ENCODE measurements around the gene TMTC2.

The TMTC2 gene

DNA sequence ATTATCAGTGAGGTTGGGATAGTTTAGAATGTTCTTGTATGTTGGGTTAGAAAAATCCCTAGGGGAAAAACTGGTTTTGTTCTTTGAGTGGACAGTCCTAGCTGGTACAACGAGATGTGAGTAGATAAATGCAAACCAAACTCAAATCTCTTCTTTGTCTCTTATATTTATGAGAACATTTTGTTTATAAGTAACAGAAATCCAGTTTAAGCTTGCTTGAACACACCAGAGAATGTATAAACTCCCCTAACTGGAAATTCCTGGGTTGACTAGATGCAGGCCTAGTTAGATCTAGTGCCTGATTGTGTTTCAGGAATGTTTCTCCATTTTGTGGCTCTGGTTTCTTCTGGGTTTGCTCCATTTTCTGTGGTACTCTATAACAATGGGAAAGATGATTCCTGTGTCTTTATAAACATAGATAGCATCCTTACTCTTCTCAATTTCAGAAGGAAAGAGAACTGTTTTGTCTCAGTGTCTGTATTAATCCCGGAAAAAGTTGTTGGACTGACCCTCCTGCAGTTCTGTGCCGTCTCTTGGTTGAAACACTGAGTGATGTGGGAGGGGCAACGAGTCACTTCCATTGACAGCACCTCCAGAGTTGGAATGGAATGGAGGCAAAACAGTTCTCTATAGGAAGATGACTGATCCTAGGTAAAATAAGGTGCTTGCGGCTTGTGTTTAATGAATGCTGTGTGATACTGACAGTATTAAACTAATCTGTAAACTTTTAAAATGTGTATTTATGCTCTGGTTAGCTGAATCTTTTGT, 244.8 kb downstream of the TMTC2 start:
- Mint-ChIP-seq H3K27ac (no peak overlapping the region), H3K36me3 (ENCODE audit: insufficient read depth) (no peaks in the 10 kb centered on the region), H3K9me3 (no peaks in the 10 kb centered on the region), H3K27me3 (no peaks in the 10 kb centered on the region), H3K4me1 (ENCODE audit: low read depth in 2 of 2) (no peaks in the 10 kb centered on the region), H3K4me3 (no peak overlapping the region)
- ATAC-seq (replicated peaks) (no peak), DNase-seq (no peak)

DNA sequence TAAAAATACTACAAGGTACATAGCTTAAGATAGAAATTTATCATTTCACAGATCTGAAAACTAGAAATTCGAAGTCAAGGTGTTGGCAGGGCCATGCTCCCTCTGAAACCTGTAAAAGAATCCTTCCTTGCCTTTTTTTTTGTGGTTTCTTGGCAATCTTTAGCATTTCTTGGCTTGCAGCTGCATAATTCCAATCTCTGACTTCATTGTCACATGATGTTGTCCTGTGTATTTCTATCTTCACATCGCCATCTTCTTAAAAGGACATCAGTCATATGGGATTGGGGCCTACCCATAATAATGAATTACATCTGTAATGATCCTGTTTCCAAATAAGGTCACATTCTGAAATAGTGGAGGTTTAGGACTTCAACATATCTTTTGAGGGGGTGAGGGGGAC, 250.4 kb downstream of the TMTC2 start:
- Mint-ChIP-seq H3K36me3 (ENCODE audit: insufficient read depth) (no peaks in the 10 kb centered on the region), H3K27ac (no peak overlapping the region), H3K9me3 (no peaks in the 10 kb centered on the region), H3K27me3 (no peaks in the 10 kb centered on the region), H3K4me1 (ENCODE audit: low read depth in 2 of 2) (no peaks in the 10 kb centered on the region), H3K4me3 (no peak overlapping the region)
- DNase-seq (no peak), ATAC-seq (replicated peaks) (no peak)

DNA sequence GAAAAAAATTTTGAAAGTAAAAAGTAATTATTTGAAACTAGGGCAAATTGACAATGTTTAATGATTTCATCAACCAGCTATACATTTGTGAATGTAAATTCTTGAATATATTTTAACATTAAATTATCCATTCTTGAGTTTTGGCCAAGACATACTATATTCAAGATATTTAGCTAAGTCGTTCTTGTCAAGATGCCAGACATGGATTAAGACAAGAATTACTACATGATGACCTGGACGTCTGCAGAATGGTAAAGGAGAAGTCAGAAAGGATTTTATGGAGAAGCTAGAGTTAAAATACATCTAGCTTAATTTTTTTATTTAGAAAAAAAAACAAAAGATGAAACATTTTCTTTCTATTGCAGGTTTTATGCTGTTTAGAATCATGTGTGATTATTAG, 255.8 kb downstream of the TMTC2 start:
- Mint-ChIP-seq H3K9me3 (peaks cover 0 to 1% of the 10 kb centered on the region in 2 donors), H3K27me3 (no peaks in the 10 kb centered on the region), H3K27ac (no peak overlapping the region), H3K4me3 (no peak overlapping the region), H3K36me3 (ENCODE audit: insufficient read depth) (no peaks in the 10 kb centered on the region), H3K4me1 (ENCODE audit: low read depth in 2 of 2) (no peaks in the 10 kb centered on the region)
- DNase-seq (no peak), ATAC-seq (replicated peaks) (no peak)

DNA sequence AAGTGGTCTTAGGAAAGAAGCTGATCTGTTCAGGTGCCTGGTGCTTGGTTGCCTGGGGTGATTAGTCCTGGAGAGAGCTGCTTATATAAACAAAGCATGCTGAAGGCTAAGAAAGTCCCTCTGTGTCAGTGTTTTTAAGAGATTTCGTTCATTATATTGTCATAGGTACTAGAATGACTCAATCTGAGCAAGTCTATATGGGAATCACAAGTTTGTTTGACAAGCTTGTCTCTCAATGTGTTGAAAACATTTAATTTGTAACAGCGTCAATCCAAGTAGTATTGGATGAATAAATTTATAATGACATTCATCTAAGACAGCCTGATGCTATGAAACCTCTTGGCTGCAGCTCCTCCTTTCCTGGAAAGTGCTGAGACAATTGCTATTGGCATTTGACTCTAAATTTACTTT, 256.3 kb downstream of the TMTC2 start:
- no peaks in the 10 kb centered on the region for H3K4me1 Mint-ChIP-seq (ENCODE audit: low read depth in 2 of 2)
- H3K27ac Mint-ChIP-seq: no peak overlapping the region
- peaks cover 0 to 1% of the 10 kb centered on the region in 2 donors for H3K9me3 Mint-ChIP-seq
- ATAC-seq (replicated peaks) (no peak), DNase-seq (no peak)
- H3K4me3 Mint-ChIP-seq: no peak overlapping the region
- no peaks in the 10 kb centered on the region for H3K27me3 Mint-ChIP-seq
- no peaks in the 10 kb centered on the region for H3K36me3 Mint-ChIP-seq (ENCODE audit: insufficient read depth)

DNA sequence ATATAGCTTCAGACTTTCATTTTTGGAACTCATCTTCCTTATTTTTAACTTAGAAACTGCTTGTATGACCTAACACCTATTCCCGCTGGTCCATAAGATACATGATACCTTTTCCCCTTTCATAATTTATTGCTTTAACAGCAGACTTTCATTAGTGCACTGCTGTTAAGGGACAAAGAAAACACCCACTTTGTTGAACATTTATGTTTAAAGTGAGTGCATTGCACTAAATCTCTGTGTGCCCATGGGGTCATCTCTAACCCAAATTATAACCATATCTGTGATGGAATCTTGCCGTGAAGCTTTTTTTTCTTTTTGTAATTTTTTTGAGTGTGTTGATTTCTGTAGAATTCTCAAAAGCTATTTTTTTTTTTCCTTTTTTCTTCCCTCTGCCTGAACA, 261.8 kb downstream of the TMTC2 start:
- peaks cover 0 to 1% of the 10 kb centered on the region in 2 donors for H3K9me3 Mint-ChIP-seq
- DNase-seq (no peak), ATAC-seq (replicated peaks) (no peak)
- no peak overlapping the region for H3K4me3 Mint-ChIP-seq
- H3K36me3 Mint-ChIP-seq (ENCODE audit: insufficient read depth): no peaks in the 10 kb centered on the region
- no peaks in the 10 kb centered on the region for H3K27me3 Mint-ChIP-seq
- H3K27ac Mint-ChIP-seq: no peak overlapping the region
- H3K4me1 Mint-ChIP-seq (ENCODE audit: low read depth in 2 of 2): no peaks in the 10 kb centered on the region

DNA sequence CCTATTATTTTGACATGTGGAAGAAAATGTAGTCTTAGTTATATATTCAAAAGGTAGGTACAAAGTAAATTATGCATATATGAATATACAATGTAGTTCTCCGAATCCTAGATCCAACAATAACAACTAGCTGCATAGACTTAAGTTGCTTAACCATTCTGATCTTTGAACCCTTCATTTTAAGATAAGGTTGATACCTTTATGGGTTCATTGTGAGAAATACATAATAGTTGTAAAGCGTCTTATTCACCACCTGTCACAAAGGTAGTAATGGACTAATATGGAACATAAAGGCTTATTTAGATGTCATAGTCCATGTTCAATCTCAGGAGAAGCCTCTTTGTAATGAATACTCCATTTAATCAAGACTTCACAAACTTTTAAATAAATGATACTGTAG, 263.6 kb downstream of the TMTC2 start:
- DNase-seq (no peak), ATAC-seq (replicated peaks) (no peak)
- H3K4me3 Mint-ChIP-seq: no peak overlapping the region
- no peaks in the 10 kb centered on the region for H3K27me3 Mint-ChIP-seq
- no peaks in the 10 kb centered on the region for H3K9me3 Mint-ChIP-seq
- no peaks in the 10 kb centered on the region for H3K36me3 Mint-ChIP-seq (ENCODE audit: insufficient read depth)
- no peaks in the 10 kb centered on the region for H3K4me1 Mint-ChIP-seq (ENCODE audit: low read depth in 2 of 2)
- H3K27ac Mint-ChIP-seq: no peak overlapping the region

DNA sequence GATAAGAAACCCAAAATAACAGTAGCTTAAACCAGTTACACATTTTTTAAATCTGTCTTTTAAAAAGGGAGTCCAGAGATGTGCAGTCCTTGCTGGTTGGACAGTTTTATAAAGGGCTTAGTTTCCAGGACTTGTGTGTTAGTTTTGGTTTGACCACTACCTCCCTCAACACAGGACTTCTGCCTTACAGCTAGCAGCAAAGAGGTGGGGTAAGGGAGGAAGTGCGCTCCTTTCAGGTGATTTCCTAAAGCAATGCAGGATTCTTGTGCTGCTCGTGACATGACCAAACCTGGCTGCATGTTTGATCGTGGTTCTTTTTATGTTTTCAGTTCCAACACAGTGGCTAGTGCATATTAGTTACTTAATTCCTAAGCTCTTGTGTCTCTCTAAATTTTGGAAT, 266.2 kb downstream of the TMTC2 start:
- Mint-ChIP-seq H3K27me3 (no peaks in the 10 kb centered on the region), H3K36me3 (ENCODE audit: insufficient read depth) (no peaks in the 10 kb centered on the region), H3K9me3 (no peaks in the 10 kb centered on the region), H3K4me3 (no peak overlapping the region), H3K4me1 (ENCODE audit: low read depth in 2 of 2) (no peaks in the 10 kb centered on the region), H3K27ac (no peak overlapping the region)
- ATAC-seq (replicated peaks) (no peak), DNase-seq (no peak)

DNA sequence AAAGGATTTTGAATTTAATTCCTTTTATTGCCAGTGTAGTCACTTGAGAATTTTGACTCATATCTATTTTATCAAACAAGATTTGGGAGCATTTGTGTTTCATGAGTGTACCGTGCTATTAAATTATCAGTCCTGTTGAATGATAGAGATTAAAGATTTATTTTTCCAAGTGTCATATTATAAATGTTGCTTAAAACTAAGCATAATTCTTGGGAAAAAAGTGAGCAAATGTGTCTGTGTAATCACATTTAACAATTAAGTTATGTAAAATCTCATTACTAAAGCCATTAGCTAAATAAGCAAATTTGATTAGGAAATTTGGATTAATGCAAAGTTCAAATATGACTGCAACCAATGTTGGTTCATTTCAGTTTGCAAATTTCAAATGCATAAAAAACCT, 266.7 kb downstream of the TMTC2 start:
- no peaks in the 10 kb centered on the region for H3K36me3 Mint-ChIP-seq (ENCODE audit: insufficient read depth)
- no peak for ATAC-seq (replicated peaks)

DNA sequence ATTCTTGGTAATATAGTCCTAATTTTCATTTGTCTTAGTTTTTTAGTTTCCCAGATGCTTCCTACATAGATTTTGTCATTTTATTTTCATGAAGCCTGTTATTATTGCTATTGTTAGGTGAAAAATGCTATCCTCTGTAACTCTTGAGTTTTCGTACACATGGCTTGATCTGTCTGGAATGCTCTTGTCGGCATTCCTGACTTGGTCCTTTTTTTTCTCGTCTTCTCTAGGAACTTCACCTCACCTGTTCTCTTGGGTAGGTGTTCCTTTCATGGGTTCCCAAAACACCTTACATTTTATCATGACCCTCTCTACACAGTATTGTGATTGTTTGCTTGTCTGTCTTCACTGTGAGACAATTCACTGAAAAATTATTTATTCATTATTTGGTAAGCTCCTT, 267.4 kb downstream of the TMTC2 start:
- ATAC-seq (replicated peaks) (no peak), DNase-seq (no peak)
- H3K36me3 Mint-ChIP-seq (ENCODE audit: insufficient read depth): no peaks in the 10 kb centered on the region
- H3K4me3 Mint-ChIP-seq: no peak overlapping the region
- no peaks in the 10 kb centered on the region for H3K4me1 Mint-ChIP-seq (ENCODE audit: low read depth in 2 of 2)
- no peak overlapping the region for H3K27ac Mint-ChIP-seq
- no peaks in the 10 kb centered on the region for H3K27me3 Mint-ChIP-seq
- no peaks in the 10 kb centered on the region for H3K9me3 Mint-ChIP-seq

More for the DNA sequence above, 266.7 kb downstream of the TMTC2 start:
- no peaks in the 10 kb centered on the region for H3K27me3 Mint-ChIP-seq
- no peaks in the 10 kb centered on the region for H3K4me1 Mint-ChIP-seq (ENCODE audit: low read depth in 2 of 2)
- H3K9me3 Mint-ChIP-seq: no peaks in the 10 kb centered on the region
- no peak overlapping the region for H3K4me3 Mint-ChIP-seq
- H3K27ac Mint-ChIP-seq: no peak overlapping the region
- DNase-seq: no peak

DNA sequence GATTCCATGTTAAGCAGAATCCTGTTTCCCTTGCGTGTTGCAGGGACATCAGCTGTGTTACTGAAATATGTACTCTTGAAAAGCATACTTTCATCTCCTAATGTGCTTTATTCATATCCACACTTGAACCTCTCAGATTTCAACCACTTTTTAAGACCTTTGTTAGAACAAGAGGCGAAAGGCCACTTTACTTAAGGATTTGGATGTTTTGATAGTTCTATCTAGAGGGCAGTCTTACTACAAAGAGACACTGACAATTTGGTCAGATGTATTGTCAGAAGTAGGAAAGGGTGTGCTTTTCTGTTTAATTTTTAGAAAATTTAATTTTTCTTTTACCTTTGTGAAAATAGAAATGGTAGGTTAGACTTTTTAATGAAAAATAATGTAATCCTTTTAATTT, 267.9 kb downstream of the TMTC2 start:
- ATAC-seq (replicated peaks) (no peak), DNase-seq (no peak)
- H3K27me3 Mint-ChIP-seq: no peaks in the 10 kb centered on the region
- H3K4me3 Mint-ChIP-seq: no peak overlapping the region
- H3K9me3 Mint-ChIP-seq: no peaks in the 10 kb centered on the region
- H3K4me1 Mint-ChIP-seq (ENCODE audit: low read depth in 2 of 2): peaks cover 0 to under 1% of the 10 kb centered on the region in 2 donors
- no peak overlapping the region for H3K27ac Mint-ChIP-seq
- no peaks in the 10 kb centered on the region for H3K36me3 Mint-ChIP-seq (ENCODE audit: insufficient read depth)

DNA sequence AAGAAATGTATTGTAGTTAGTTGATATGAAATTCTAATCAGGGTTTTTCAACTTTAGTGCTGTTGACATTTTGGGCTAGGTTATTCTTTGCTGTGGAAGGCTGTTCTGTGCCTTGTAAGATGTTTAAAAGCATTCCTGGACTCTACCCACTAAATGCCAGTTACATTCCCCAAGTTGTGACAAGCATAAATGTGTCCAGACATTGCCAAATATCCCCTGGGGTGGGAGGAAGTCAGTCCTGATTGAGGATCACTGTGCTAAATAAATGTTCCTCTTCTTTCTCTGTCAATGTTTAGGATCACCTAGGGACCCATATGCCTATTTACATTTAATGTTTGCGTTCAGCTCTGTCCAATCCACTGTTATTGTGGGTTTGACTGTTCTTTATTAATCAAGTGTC, 268.3 kb downstream of the TMTC2 start:
- ATAC-seq (replicated peaks): no peak
- no peaks in the 10 kb centered on the region for H3K27me3 Mint-ChIP-seq
- H3K4me1 Mint-ChIP-seq (ENCODE audit: low read depth in 2 of 2): peaks cover 0 to 1% of the 10 kb centered on the region in 2 donors
- H3K9me3 Mint-ChIP-seq: no peaks in the 10 kb centered on the region
- H3K36me3 Mint-ChIP-seq (ENCODE audit: insufficient read depth): no peaks in the 10 kb centered on the region
- no peak overlapping the region for H3K27ac Mint-ChIP-seq
- no peak overlapping the region for H3K4me3 Mint-ChIP-seq
- DNase-seq: no peak

DNA sequence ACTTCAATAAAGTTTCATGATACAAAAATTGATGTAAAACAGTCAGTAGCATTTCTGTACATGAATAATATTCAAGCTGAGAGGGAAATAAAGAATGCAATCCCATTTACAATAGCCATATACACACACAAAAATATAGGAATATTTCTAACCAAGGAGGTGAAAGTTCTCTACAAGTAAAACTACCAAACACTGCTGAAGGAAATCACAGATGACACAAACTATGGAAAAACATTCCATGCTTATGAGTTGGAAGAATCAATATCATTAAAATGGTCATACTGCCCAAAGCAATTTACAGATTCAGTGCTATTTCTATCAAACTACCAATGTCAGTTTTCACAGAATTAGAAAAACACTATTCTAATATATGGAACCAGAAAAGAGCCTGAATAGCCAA, 272.3 kb downstream of the TMTC2 start:
- H3K9me3 Mint-ChIP-seq: no peaks in the 10 kb centered on the region
- H3K4me3 Mint-ChIP-seq: no peak overlapping the region
- ATAC-seq (replicated peaks): no peak

DNA sequence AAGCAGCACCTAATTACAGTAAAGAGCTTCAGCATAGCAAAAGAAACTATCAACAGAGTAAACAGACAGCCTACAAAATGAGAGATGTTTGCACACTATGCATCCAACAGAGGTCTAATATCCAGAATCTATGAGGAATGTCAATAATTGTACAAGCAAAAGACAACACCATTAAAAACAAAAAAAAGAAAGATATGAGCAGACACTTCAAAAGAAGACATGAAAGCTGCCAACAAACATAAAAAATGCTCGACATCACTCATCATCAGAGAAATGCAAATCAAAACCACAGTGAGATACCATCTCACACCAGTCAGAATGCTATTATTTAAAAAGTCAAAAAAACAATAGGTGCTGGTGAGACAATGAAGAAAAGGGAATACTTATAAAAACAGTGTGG, 273.1 kb downstream of the TMTC2 start:
- no peaks in the 10 kb centered on the region for H3K9me3 Mint-ChIP-seq
- no peak for ATAC-seq (replicated peaks)
- H3K4me3 Mint-ChIP-seq: no peak overlapping the region
- H3K36me3 Mint-ChIP-seq (ENCODE audit: insufficient read depth): no peaks in the 10 kb centered on the region
- no peak overlapping the region for H3K27ac Mint-ChIP-seq
- no peaks in the 10 kb centered on the region for H3K27me3 Mint-ChIP-seq
- no peak for DNase-seq
- peaks cover 0 to 1% of the 10 kb centered on the region in 2 donors for H3K4me1 Mint-ChIP-seq (ENCODE audit: low read depth in 2 of 2)

More for the DNA sequence above, 272.3 kb downstream of the TMTC2 start:
- DNase-seq: no peak
- no peak overlapping the region for H3K27ac Mint-ChIP-seq
- peaks cover 0 to 1% of the 10 kb centered on the region in 2 donors for H3K4me1 Mint-ChIP-seq (ENCODE audit: low read depth in 2 of 2)
- no peaks in the 10 kb centered on the region for H3K27me3 Mint-ChIP-seq
- H3K36me3 Mint-ChIP-seq (ENCODE audit: insufficient read depth): no peaks in the 10 kb centered on the region

DNA sequence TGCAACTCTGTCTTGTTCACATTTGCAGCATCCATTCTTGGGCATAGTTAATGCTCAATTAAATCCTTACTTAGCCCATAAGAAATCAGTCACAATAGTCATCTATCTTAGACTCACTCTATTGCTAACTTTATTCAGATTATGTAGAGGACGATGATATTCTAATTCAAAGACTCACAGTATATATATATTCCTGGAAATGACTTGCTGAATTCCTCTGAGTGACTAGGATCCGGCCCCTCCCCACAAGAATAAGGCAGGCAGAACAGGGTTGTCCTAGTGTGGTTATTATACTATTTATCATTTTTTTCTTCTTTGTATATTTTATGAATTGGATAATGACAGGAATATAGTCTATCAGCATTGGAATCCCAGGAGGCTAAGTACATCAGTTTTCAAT, 275.1 kb downstream of the TMTC2 start:
- Mint-ChIP-seq H3K4me1 (ENCODE audit: low read depth in 2 of 2) (peaks cover 0 to 1% of the 10 kb centered on the region in 2 donors), H3K36me3 (ENCODE audit: insufficient read depth) (no peaks in the 10 kb centered on the region), H3K4me3 (no peak overlapping the region), H3K27ac (no peak overlapping the region), H3K9me3 (no peaks in the 10 kb centered on the region), H3K27me3 (no peaks in the 10 kb centered on the region)
- ATAC-seq (replicated peaks) (no peak), DNase-seq (no peak)

Measured in effector memory CD8-positive, alpha-beta T cell (primary cell).